NB4 (cell line): ENCODE data around the gene CYP27C1.
"Not testable (repeated sequence)": the region's sequence is repeated elsewhere in the genome, so short reads cannot be mapped to it uniquely, and the experiment has no call there.

Experiments used
- DNase-seq: peaks from one replicate; pipeline ENCODE4 v3.0.0; 2010; ENCODE audit warnings: low read depth
- H3K4me3 ChIP-seq: one replicate; pipeline ENCODE4 v1.5.1; 2011; ENCODE audit warnings: mild to moderate bottlenecking, low read depth, low read length, moderate library complexity
- MAX ChIP-seq: IDR thresholded peaks from 2 replicates; pipeline ENCODE4 v1.6.1; 2011; ENCODE audit warnings: low read depth, low read length
- MYC ChIP-seq: IDR thresholded peaks from 2 replicates; pipeline ENCODE4 v1.6.1; 2011; ENCODE audit warnings: low read depth, low read length
- POLR2A ChIP-seq: IDR thresholded peaks from 2 replicates; pipeline ENCODE4 v1.6.1; 2011; ENCODE audit warnings: mild to moderate bottlenecking; ENCODE audit not compliant: insufficient read length; ENCODE audit errors: extremely low read depth
- TF ChIP-seq, protein P1 (sequence below): IDR thresholded peaks from one replicate; pipeline ENCODE4 v1.5.1; 2012; ENCODE audit warnings: low read depth, low read length

The CYP27C1 gene

GRCh38 chr2:127231130-127231865 lies 11.2 kb upstream of the CYP27C1 start:
- no peak overlapping the region for H3K4me3 ChIP-seq
- TF ChIP-seq, protein P1, sequence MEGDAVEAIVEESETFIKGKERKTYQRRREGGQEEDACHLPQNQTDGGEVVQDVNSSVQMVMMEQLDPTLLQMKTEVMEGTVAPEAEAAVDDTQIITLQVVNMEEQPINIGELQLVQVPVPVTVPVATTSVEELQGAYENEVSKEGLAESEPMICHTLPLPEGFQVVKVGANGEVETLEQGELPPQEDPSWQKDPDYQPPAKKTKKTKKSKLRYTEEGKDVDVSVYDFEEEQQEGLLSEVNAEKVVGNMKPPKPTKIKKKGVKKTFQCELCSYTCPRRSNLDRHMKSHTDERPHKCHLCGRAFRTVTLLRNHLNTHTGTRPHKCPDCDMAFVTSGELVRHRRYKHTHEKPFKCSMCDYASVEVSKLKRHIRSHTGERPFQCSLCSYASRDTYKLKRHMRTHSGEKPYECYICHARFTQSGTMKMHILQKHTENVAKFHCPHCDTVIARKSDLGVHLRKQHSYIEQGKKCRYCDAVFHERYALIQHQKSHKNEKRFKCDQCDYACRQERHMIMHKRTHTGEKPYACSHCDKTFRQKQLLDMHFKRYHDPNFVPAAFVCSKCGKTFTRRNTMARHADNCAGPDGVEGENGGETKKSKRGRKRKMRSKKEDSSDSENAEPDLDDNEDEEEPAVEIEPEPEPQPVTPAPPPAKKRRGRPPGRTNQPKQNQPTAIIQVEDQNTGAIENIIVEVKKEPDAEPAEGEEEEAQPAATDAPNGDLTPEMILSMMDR: no peak
- no peak for TF ChIP-seq MAX
- TF ChIP-seq MYC: no peak
- TF ChIP-seq POLR2A: no peak
- DNase-seq: no peak

- no peak for DNase-seq
- H3K4me3 ChIP-seq: no peak overlapping the region
- TF ChIP-seq, protein P1: no peak
- TF ChIP-seq MYC: no peak
- no peak for TF ChIP-seq MAX
- TF ChIP-seq POLR2A: no peak
These were observed 9.5 kb upstream of the CYP27C1 start for GRCh38 chr2:127229555-127229954.

- DNase-seq: no peak
- no peak overlapping the region for H3K4me3 ChIP-seq
- TF ChIP-seq MYC (no peak), POLR2A (no peak), MAX (no peak)
- TF ChIP-seq, protein P1: no peak
These were observed 8.0 kb upstream of the CYP27C1 start for GRCh38 chr2:127228102-127228501.

GRCh38 chr2:127227264-127227660 lies 7.2 kb upstream of the CYP27C1 start:
- H3K4me3 ChIP-seq, DNase-seq: not testable (repeated sequence)

- DNase-seq: peak; percentile 24
These were observed 6.6 kb upstream of the CYP27C1 start for GRCh38 chr2:127226520-127227263.

More at GRCh38 chr2:127226520-127227263, 6.6 kb upstream of the CYP27C1 start:
- TF ChIP-seq MYC (no peak), MAX (no peak), POLR2A (no peak)
- TF ChIP-seq, protein P1: no peak
- no peak overlapping the region for H3K4me3 ChIP-seq
